ENCODE data around the gene ATP6V1A. TPM values are rescaled to one million over a fixed set of nuclear protein-coding genes. Genes with fewer than 3 reads are reported as not detected.
"Not testable (repeated sequence)": the region's sequence is repeated elsewhere in the genome, so short reads cannot be mapped to it uniquely, and the experiment has no call there.

The ATP6V1A gene
- total and polyA plus RNA-seq, 2 donors (not counting 1 experiment from before 2014, with no cell fraction given) = 7.6 to 44.3 TPM

GRCh38 chr3:113850391-113850790 lies 103.6 kb downstream of the ATP6V1A start:
- H3K9ac ChIP-seq (ENCODE audit: low read length); H3K79me2 ChIP-seq (ENCODE audit: control insufficient read depth, insufficient read depth, low read length); H2AFZ ChIP-seq (ENCODE audit: insufficient read depth, low read depth, low read length, poor library complexity, severe bottlenecking); CTCF ChIA-PET; DNase-seq; H3K36me3 ChIP-seq (replicated peaks in 1 of 2; ENCODE audit: control extremely low read depth in 1 of 2, control insufficient read depth in 1 of 2, extremely low read depth in 1 of 2, insufficient read depth in 2 of 2, low read length in 1 of 2); H4K20me1 ChIP-seq (ENCODE audit: control insufficient read depth, insufficient read depth, low read length, poor library complexity, severe bottlenecking); H3K4me1 Mint-ChIP-seq; H3K9me3 Mint-ChIP-seq (ENCODE audit: insufficient read depth); H3K4me3 Mint-ChIP-seq; ATAC-seq (ENCODE audit: low read depth); H3K27ac ChIP-seq (ENCODE audit: low read length in 2 of 2); POLR2A ChIA-PET; H3K27me3 ChIP-seq (replicated peaks in 1 of 4; ENCODE audit: control extremely low read depth in 1 of 4, control insufficient read depth in 3 of 4, insufficient read depth in 4 of 4, low read length in 3 of 4); H3K27ac Mint-ChIP-seq; H3K4me3 ChIP-seq (ENCODE audit: control extremely low read depth in 1 of 5, extremely low read depth in 1 of 5, insufficient read depth in 1 of 5, low read depth in 2 of 5, low read length in 4 of 5); H3K4me1 ChIP-seq (ENCODE audit: control insufficient read depth in 2 of 2, insufficient read depth in 2 of 2, low read length in 2 of 2); H3K4me2 ChIP-seq (replicated peaks; ENCODE audit: low read depth, low read length, poor library complexity, severe bottlenecking); intact Hi-C loops (cut with micrococcal nuclease); H3K9me3 ChIP-seq (ENCODE audit: control extremely low read depth in 1 of 3, control insufficient read depth in 2 of 3, insufficient read depth in 1 of 3, low read length in 2 of 3); H3K27me3 Mint-ChIP-seq: not testable (repeated sequence)
- WGBS (ENCODE audit: insufficient coverage) = 100% methylated on average over 3 of the region's 9 CpGs

GRCh38 chr3:113852506-113852905 lies 105.7 kb downstream of the ATP6V1A start:
- no peaks in the 10 kb centered on the region for H3K27me3 ChIP-seq (replicated peaks in 1 of 4; ENCODE audit: control extremely low read depth in 1 of 4, control insufficient read depth in 3 of 4, insufficient read depth in 4 of 4, low read length in 3 of 4)
- no peaks in the 10 kb centered on the region for H4K20me1 ChIP-seq (ENCODE audit: control insufficient read depth, insufficient read depth, low read length, poor library complexity, severe bottlenecking)
- no peaks in the 10 kb centered on the region for H3K79me2 ChIP-seq (ENCODE audit: control insufficient read depth, insufficient read depth, low read length)
- no peak for TF ChIP-seq CTCF (IDR thresholded peaks at IDR 0.05)
- TF ChIP-seq EZH2 (IDR thresholded peaks at IDR 0.05; ENCODE audit: borderline replicate concordance, insufficient read depth, low read depth, low read length, poor library complexity, severe bottlenecking) = no peak
- H2AFZ ChIP-seq (ENCODE audit: insufficient read depth, low read depth, low read length, poor library complexity, severe bottlenecking) = no peak overlapping the region
- Mint-ChIP-seq H3K4me1 (no peaks in the 10 kb centered on the region), H3K27ac (no peak overlapping the region), H3K4me3 (no peak overlapping the region), H3K9me3 (ENCODE audit: insufficient read depth) (no peaks in the 10 kb centered on the region), H3K27me3 (no peaks in the 10 kb centered on the region)
- intact Hi-C loops (cut with micrococcal nuclease) = no loop called here
- H3K4me2 ChIP-seq (replicated peaks; ENCODE audit: low read depth, low read length, poor library complexity, severe bottlenecking) = no peak overlapping the region
- ATAC-seq (ENCODE audit: low read depth) (no peak), DNase-seq (no peak)
- WGBS (ENCODE audit: insufficient coverage) = 90% methylated on average over 3 of the region's 3 CpGs
- no peak overlapping the region for H3K9ac ChIP-seq (ENCODE audit: low read length)
- no peaks in the 10 kb centered on the region for H3K9me3 ChIP-seq (ENCODE audit: control extremely low read depth in 1 of 3, control insufficient read depth in 2 of 3, insufficient read depth in 1 of 3, low read length in 2 of 3)
- H3K4me3 ChIP-seq (ENCODE audit: control extremely low read depth in 1 of 5, extremely low read depth in 1 of 5, insufficient read depth in 1 of 5, low read depth in 2 of 5, low read length in 4 of 5) = no peak overlapping the region
- POLR2A ChIA-PET = no interaction called here
- no peak overlapping the region for H3K27ac ChIP-seq (ENCODE audit: low read length in 2 of 2)
- H3K36me3 ChIP-seq (replicated peaks in 1 of 2; ENCODE audit: control extremely low read depth in 1 of 2, control insufficient read depth in 1 of 2, extremely low read depth in 1 of 2, insufficient read depth in 2 of 2, low read length in 1 of 2) = no peaks in the 10 kb centered on the region
- H3K4me1 ChIP-seq (ENCODE audit: control insufficient read depth in 2 of 2, insufficient read depth in 2 of 2, low read length in 2 of 2) = no peaks in the 10 kb centered on the region
- CTCF ChIA-PET = interaction anchor here (1.0 kb wide), 1 partner anchor 61 kb away, joined by 5 read pairs; no protein-coding TSS in a partner anchor

Other genes with a start within 250 kb of the ATP6V1A start
- gene SPICE1, start 231.9 kb upstream of the ATP6V1A start, total RNA-seq = 40.2 and 51.4 TPM in 2 replicates
- 5.6 and 6.9 TPM in 2 replicates for gene SPICE1, start 231.9 kb upstream of the ATP6V1A start, polyA plus RNA-seq
- 75.4 and 84.4 TPM in 2 replicates for gene SIDT1, start 214.5 kb upstream of the ATP6V1A start, total RNA-seq
- 53.2 and 61.2 TPM in 2 replicates for gene SIDT1, start 214.5 kb upstream of the ATP6V1A start, polyA plus RNA-seq
- gene USF3, start 50.4 kb upstream of the ATP6V1A start, total RNA-seq = 38.9 and 40.7 TPM in 2 replicates
- 9.8 and 15.5 TPM in 2 replicates for gene USF3, start 50.4 kb upstream of the ATP6V1A start, polyA plus RNA-seq
- 116 and 117 TPM in 2 replicates for gene NAA50, start 786 bp upstream of the ATP6V1A start, total RNA-seq
- gene NAA50, start 786 bp upstream of the ATP6V1A start, polyA plus RNA-seq = 27.6 and 34.0 TPM in 2 replicates
- gene GRAMD1C, start 91.8 kb downstream of the ATP6V1A start, total RNA-seq = 47.1 and 52.5 TPM in 2 replicates
- gene GRAMD1C, start 91.8 kb downstream of the ATP6V1A start, polyA plus RNA-seq = 3.8 and 8.5 TPM in 2 replicates
- 72.6 and 75.1 TPM in 2 replicates for gene ZDHHC23, start 201.0 kb downstream of the ATP6V1A start, total RNA-seq
- 12.3 and 18.6 TPM in 2 replicates for gene ZDHHC23, start 201.0 kb downstream of the ATP6V1A start, polyA plus RNA-seq